Right kidney (tissue), 1 donor: ENCODE data around the gene BANP.
"Not testable (repeated sequence)": the region's sequence is repeated elsewhere in the genome, so short reads cannot be mapped to it uniquely, and the experiment has no call there.

ENCODE experiments used
- DNase-seq: peaks from one replicate; pipeline ENCODE4 v3.0.0-alpha.2; 2016

The BANP gene

GRCh38 chr16:88105574-88106140 lies 154.4 kb downstream of the BANP start:
- not testable (repeated sequence) for DNase-seq

- DNase-seq, result not testable (repeated sequence)
Measured at GRCh38 chr16:88106566-88106965, 155.3 kb downstream of the BANP start.

- no peak for DNase-seq
Measured at GRCh38 chr16:88108762-88109161, 157.5 kb downstream of the BANP start.

- DNase-seq, result peak; percentile 54
Measured at GRCh38 chr16:88109726-88110621, 158.7 kb downstream of the BANP start.

GRCh38 chr16:88110875-88111494 lies 159.8 kb downstream of the BANP start:
- DNase-seq, result not testable (repeated sequence)

GRCh38 chr16:88111976-88112375 lies 160.7 kb downstream of the BANP start:
- not testable (repeated sequence) for DNase-seq

- DNase-seq, result no peak
Measured at GRCh38 chr16:88113545-88114045, 162.4 kb downstream of the BANP start.

GRCh38 chr16:88114541-88115228 lies 163.5 kb downstream of the BANP start:
- DNase-seq, result not testable (repeated sequence)

- DNase-seq, result no peak
Measured at GRCh38 chr16:88116121-88116520, 164.9 kb downstream of the BANP start.

GRCh38 chr16:88117476-88117868 lies 166.2 kb downstream of the BANP start:
- no peak for DNase-seq

GRCh38 chr16:88118376-88118775 lies 167.1 kb downstream of the BANP start:
- DNase-seq, result no peak

- DNase-seq, result not testable (repeated sequence)
Measured at GRCh38 chr16:88118852-88119741, 167.9 kb downstream of the BANP start.

- not testable (repeated sequence) for DNase-seq
Measured at GRCh38 chr16:88119881-88120751, 168.9 kb downstream of the BANP start.

- DNase-seq, result no peak
Measured at GRCh38 chr16:88120812-88121211, 169.6 kb downstream of the BANP start.

- not testable (repeated sequence) for DNase-seq
Measured at GRCh38 chr16:88121391-88121790, 170.2 kb downstream of the BANP start.

- DNase-seq, result no peak
Measured at GRCh38 chr16:88121886-88122580, 170.8 kb downstream of the BANP start.
